DOHH2 (cell line): Measurements from ENCODE around the gene FAM89B.
A peak's percentile ranks its signal among the peaks of the same experiment; 100 is the strongest.

Experiments used
- H3F3A ChIP-seq: fragments of 200-600 bp; sonication (generic), shearing (Covaris generic); 2 replicates; pipeline ENCODE4 v1.6.0; 2016; ENCODE audit warnings: antibody characterized with exemption, mild to moderate bottlenecking; ENCODE audit not compliant: control insufficient read depth, insufficient read depth
- H3K27ac ChIP-seq: fragments of 200-600 bp; sonication (generic); 2 replicates; pipeline ENCODE4 v1.5.1; 2014; ENCODE audit warnings: low read depth, mild to moderate bottlenecking, low read length, moderate library complexity
- H3K27me3 ChIP-seq: fragments of 200-600 bp; sonication (generic); 2 replicates; pipeline ENCODE4 v1.6.1; 2014; ENCODE audit warnings: mild to moderate bottlenecking, low read length, mixed read lengths; ENCODE audit not compliant: control insufficient read depth
- H3K36me3 ChIP-seq: fragments of 200-600 bp; sonication (generic); 2 replicates; pipeline ENCODE4 v1.6.1; 2014; ENCODE audit warnings: mild to moderate bottlenecking, low read length, moderate library complexity, mixed read lengths; ENCODE audit not compliant: control insufficient read depth
- H3K4me1 ChIP-seq: fragments of 200-600 bp; sonication (generic); 2 replicates; pipeline ENCODE4 v1.6.1; 2014; ENCODE audit warnings: mild to moderate bottlenecking, low read length, mixed read lengths; ENCODE audit not compliant: control insufficient read depth
- H3K4me2 ChIP-seq: fragments of 200-600 bp; sonication (generic); 2 replicates; pipeline ENCODE4 v1.6.0; 2014; ENCODE audit warnings: mild to moderate bottlenecking, low read length, moderate library complexity
- H3K4me3 ChIP-seq: fragments of 200-600 bp; sonication (generic); 2 replicates; pipeline ENCODE4 v1.5.1; 2014; ENCODE audit warnings: mild to moderate bottlenecking, low read length, mixed read lengths
- H3K79me2 ChIP-seq: fragments of 200-600 bp; sonication (generic); 2 replicates; pipeline ENCODE4 v1.6.1; 2014; ENCODE audit warnings: mild to moderate bottlenecking, low read length, mixed read lengths; ENCODE audit not compliant: control insufficient read depth
- H3K9me2 ChIP-seq: fragments of 200-600 bp; sonication (generic); replicated peaks from 2 replicates; pipeline ENCODE4 v1.6.1; 2014; ENCODE audit warnings: mild to moderate bottlenecking, low read length, mixed read lengths; ENCODE audit not compliant: control insufficient read depth
- H3K9me3 ChIP-seq: fragments of 200-600 bp; sonication (generic); 2 replicates; pipeline ENCODE4 v1.6.1; 2014; ENCODE audit warnings: antibody characterized with exemption, low read length, mixed read lengths; ENCODE audit not compliant: control insufficient read depth, insufficient read depth
- H4K20me1 ChIP-seq: fragments of 200-600 bp; sonication (generic); 2 replicates; pipeline ENCODE4 v1.6.0; 2014; ENCODE audit warnings: low read depth, mild to moderate bottlenecking, antibody characterized with exemption, low read length, moderate library complexity; ENCODE audit not compliant: control insufficient read depth, insufficient read depth
- EZH2phosphoT487 ChIP-seq: fragments of 200-600 bp; sonication (generic); IDR thresholded peaks from 2 replicates; pipeline ENCODE4 v1.6.1; 2017; ENCODE audit warnings: borderline replicate concordance, mild to moderate bottlenecking, antibody characterized with exemption, low read length, moderate library complexity, mixed read lengths
- TF ChIP-seq, protein P1 (sequence below): fragments of 200-600 bp; sonication (generic); IDR thresholded peaks from one replicate; pipeline ENCODE4 v1.5.1; 2014; ENCODE audit warnings: antibody characterized with exemption, mild to moderate bottlenecking, low read depth, low read length; ENCODE audit not compliant: poor library complexity, severe bottlenecking

The FAM89B gene

DNA sequence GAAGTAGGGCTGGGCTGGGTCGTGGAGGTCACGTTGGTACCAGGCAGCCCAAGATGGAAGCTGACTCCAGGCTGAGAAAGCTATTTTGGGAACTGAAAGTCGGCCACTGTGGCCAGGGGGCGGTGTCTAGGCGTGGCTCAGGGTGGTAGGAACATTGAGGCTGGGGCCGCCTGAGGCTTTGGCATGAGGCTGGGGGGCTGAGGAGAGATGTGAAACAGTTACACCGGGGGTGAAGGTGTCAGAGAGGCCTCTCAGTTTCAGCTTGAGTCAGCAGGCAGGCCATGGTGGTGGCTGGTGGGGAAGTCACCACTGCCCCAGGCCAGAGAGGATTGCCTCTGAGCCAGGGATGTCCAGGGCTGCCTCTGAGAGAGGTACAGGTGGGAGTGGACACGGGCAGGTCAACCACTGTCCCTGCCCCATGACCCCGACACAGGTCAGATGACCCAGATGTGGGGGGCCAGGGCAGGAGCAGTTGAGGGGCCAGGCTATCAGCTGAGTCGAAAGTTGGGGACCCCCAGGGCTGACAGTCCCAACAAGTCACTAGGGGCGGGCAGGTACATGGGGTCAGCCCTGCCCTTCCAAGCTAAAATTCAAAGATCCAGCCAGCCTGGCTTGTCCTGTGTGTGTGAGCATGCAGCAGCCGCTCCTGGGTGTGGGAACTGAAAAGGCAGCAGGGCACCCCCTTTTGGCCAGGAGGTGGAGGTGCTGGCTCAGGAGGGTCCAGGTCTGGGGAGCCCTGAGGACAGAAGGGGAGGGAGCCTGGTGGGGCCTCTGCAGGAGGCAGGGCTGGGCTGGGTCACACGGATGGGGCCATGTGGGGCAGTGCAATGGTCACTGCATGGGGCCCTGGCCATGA lies 16.1 kb downstream of the FAM89B start:
- peak overlapping the region; percentile 15 for H3K27ac ChIP-seq
- peaks cover 28% of the 10 kb centered on the region for H3K4me1 ChIP-seq
- TF ChIP-seq EZH2phosphoT487 = no peak
- TF ChIP-seq, protein P1, sequence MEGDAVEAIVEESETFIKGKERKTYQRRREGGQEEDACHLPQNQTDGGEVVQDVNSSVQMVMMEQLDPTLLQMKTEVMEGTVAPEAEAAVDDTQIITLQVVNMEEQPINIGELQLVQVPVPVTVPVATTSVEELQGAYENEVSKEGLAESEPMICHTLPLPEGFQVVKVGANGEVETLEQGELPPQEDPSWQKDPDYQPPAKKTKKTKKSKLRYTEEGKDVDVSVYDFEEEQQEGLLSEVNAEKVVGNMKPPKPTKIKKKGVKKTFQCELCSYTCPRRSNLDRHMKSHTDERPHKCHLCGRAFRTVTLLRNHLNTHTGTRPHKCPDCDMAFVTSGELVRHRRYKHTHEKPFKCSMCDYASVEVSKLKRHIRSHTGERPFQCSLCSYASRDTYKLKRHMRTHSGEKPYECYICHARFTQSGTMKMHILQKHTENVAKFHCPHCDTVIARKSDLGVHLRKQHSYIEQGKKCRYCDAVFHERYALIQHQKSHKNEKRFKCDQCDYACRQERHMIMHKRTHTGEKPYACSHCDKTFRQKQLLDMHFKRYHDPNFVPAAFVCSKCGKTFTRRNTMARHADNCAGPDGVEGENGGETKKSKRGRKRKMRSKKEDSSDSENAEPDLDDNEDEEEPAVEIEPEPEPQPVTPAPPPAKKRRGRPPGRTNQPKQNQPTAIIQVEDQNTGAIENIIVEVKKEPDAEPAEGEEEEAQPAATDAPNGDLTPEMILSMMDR = peak; percentile 83
- peak overlapping the region; percentile 29 for H3K4me3 ChIP-seq
- 0 out of 2 replicates have a peak, but pooled peaks cover 3% of the 10 kb centered on the region for H3F3A ChIP-seq
- peaks cover 9% of the 10 kb centered on the region for H3K36me3 ChIP-seq
- H3K79me2 ChIP-seq = no peaks in the 10 kb centered on the region
- peak overlapping the region; percentile 52 for H3K4me2 ChIP-seq
- no peaks in the 10 kb centered on the region for H4K20me1 ChIP-seq
- H3K27me3 ChIP-seq = no peaks in the 10 kb centered on the region
- H3K9me2 ChIP-seq = no peaks in the 10 kb centered on the region
- H3K9me3 ChIP-seq = no peaks in the 10 kb centered on the region

GRCh38 chr11:65589444-65590239 lies 17.3 kb downstream of the FAM89B start:
- Histone ChIP-seq H3K4me2 (no peak overlapping the region), H3K9me2 (no peaks in the 10 kb centered on the region), H3K4me1 (peaks cover 28% of the 10 kb centered on the region), H3F3A (0 out of 2 replicates have a peak, but pooled peaks cover 3% of the 10 kb centered on the region), H4K20me1 (no peaks in the 10 kb centered on the region), H3K27ac (no peak overlapping the region), H3K79me2 (no peaks in the 10 kb centered on the region), H3K36me3 (peaks cover 9% of the 10 kb centered on the region), H3K9me3 (no peaks in the 10 kb centered on the region), H3K4me3 (no peak overlapping the region), H3K27me3 (no peaks in the 10 kb centered on the region)
- no peak for TF ChIP-seq EZH2phosphoT487
- TF ChIP-seq, protein P1 = no peak

GRCh38 chr11:65590240-65590738 lies 18.0 kb downstream of the FAM89B start:
- TF ChIP-seq EZH2phosphoT487 = no peak
- TF ChIP-seq, protein P1 = no peak
- Histone ChIP-seq H3K4me3 (no peak overlapping the region), H3K9me2 (no peaks in the 10 kb centered on the region), H3K4me1 (peaks cover 28% of the 10 kb centered on the region), H3K36me3 (peaks cover 9% of the 10 kb centered on the region), H4K20me1 (no peaks in the 10 kb centered on the region), H3K4me2 (no peak overlapping the region), H3K9me3 (no peaks in the 10 kb centered on the region), H3K27ac (no peak overlapping the region), H3F3A (0 out of 2 replicates have a peak, but pooled peaks cover 3% of the 10 kb centered on the region), H3K27me3 (no peaks in the 10 kb centered on the region), H3K79me2 (no peaks in the 10 kb centered on the region)
